HepG2 (cell line): ENCODE measurements around the gene SKIDA1. TPM values are rescaled to one million over a fixed set of nuclear protein-coding genes. Genes with fewer than 3 reads are reported as not detected.

Source experiments
- BCL6 ChIP-seq: IDR thresholded peaks from 2 replicates; pipeline ENCODE4 v1.6.1; 2016; ENCODE audit warnings: missing genetic modification reagents, missing compliant biosample characterization
- ELF1 ChIP-seq: sonication (generic); formaldehyde crosslinking; IDR thresholded peaks from 2 replicates; pipeline ENCODE4 v1.4.0; 2020; ENCODE audit warnings: missing genetic modification reagents
- HNRNPLL ChIP-seq: fragments of 200-400 bp; formaldehyde crosslinking; IDR thresholded peaks from 2 replicates; pipeline ENCODE4 v1.6.1; 2017; ENCODE audit warnings: mild to moderate bottlenecking, low read depth, low read length; ENCODE audit not compliant: poor library complexity, severe bottlenecking
- HOXA7 ChIP-seq: sonication (generic); formaldehyde crosslinking; IDR thresholded peaks from 2 replicates; pipeline ENCODE4 v1.8.1; 2022; ENCODE audit warnings: mild to moderate bottlenecking, missing genetic modification reagents, moderate library complexity
- KLF6 ChIP-seq: IDR thresholded peaks from 2 replicates; pipeline ENCODE4 v1.8.0; 2016; ENCODE audit warnings: missing biosample characterization, missing genetic modification reagents
- KLF9 ChIP-seq: IDR thresholded peaks from 2 replicates; pipeline ENCODE4 v1.6.1; 2016; ENCODE audit warnings: low read depth
- KMT2B ChIP-seq: IDR thresholded peaks from 2 replicates; pipeline ENCODE4 v1.6.1; 2016; ENCODE audit warnings: missing genetic modification reagents, missing compliant biosample characterization
- MEF2D ChIP-seq: sonication (generic); formaldehyde crosslinking; IDR thresholded peaks from 2 replicates; pipeline ENCODE4 v1.5.1; 2020; ENCODE audit warnings: mild to moderate bottlenecking, missing genetic modification reagents
- NR2F6 ChIP-seq, 2 experiments: IDR thresholded peaks; 2 replicates each; pipeline ENCODE4 v1.6.1; 2016; ENCODE audit warnings: antibody characterized with exemption in 1 of 2, mild to moderate bottlenecking in 1 of 2
- SRF ChIP-seq: IDR thresholded peaks from 2 replicates; pipeline ENCODE4 v1.6.1; 2011; ENCODE audit warnings: mild to moderate bottlenecking, low read depth, low read length, moderate library complexity
- TEAD3 ChIP-seq: optimal IDR thresholded peaks from 2 replicates; pipeline ENCODE3; 2016; ENCODE audit warnings: borderline replicate concordance
- ZFP41 ChIP-seq: sonication (generic); formaldehyde crosslinking; IDR thresholded peaks from 2 replicates; pipeline ENCODE4 v1.4.0; 2020; ENCODE audit warnings: mild to moderate bottlenecking, missing genetic modification reagents, borderline replicate concordance
- ZNF441 ChIP-seq: sonication (generic); formaldehyde crosslinking; IDR thresholded peaks from 2 replicates; pipeline ENCODE4 v1.7.0; 2021; ENCODE audit warnings: missing genetic modification reagents, borderline replicate concordance
- ZNF567 ChIP-seq: sonication (generic); formaldehyde crosslinking; IDR thresholded peaks from 2 replicates; pipeline ENCODE4 v1.8.1; 2023; ENCODE audit warnings: mild to moderate bottlenecking, missing genetic modification reagents, borderline replicate concordance
- ZSCAN30 ChIP-seq: sonication (generic); formaldehyde crosslinking; IDR thresholded peaks from 2 replicates; pipeline ENCODE4 v1.5.0; 2020; ENCODE audit warnings: mild to moderate bottlenecking, missing genetic modification reagents
- polyA plus RNA-seq, 8 experiments: library from polyadenylated mRNA; depleted of rRNA in 3 of 8; stranded (reverse) in 7 of 8; unstranded in 1 of 8; fragments of >200 nt; fragmentation: Illumina TruSeq in 4 of 8; extraction: Trizol in 4 of 8; gene quantifications; 2 replicates each; pipeline versions ENCODE4 v1.2.1 to v1.2.3, GENCODE V29; 2011 to 2016; ENCODE audit warnings: low read depth in 4 of 8, missing spikeins in 1 of 8, mixed read lengths in 1 of 8; ENCODE audit not compliant: insufficient read depth in 1 of 8
- total RNA-seq, 5 experiments: library from RNA; depleted of rRNA; stranded (reverse); fragments of >200 nt; fragmentation: Illumina TruSeq; extraction: Trizol; gene quantifications; 2 replicates each; pipeline ENCODE4 v1.2.3, GENCODE V29; 2016; ENCODE audit warnings: low read depth in 1 of 5
- TF ChIP-seq, protein P1 (sequence below): sonication (generic); formaldehyde crosslinking; IDR thresholded peaks from 2 replicates; pipeline ENCODE4 v1.5.0; 2020; ENCODE audit warnings: mild to moderate bottlenecking, missing genetic modification reagents, borderline replicate concordance
- TF ChIP-seq, protein P2 (sequence below): sonication (generic); formaldehyde crosslinking; IDR thresholded peaks from 2 replicates; pipeline ENCODE4 v1.8.0; 2022; ENCODE audit warnings: low read depth, missing genetic modification reagents
- TF ChIP-seq, protein P3 (sequence below): IDR thresholded peaks from 2 replicates; pipeline ENCODE4 v1.6.1; 2016; ENCODE audit warnings: low read depth, control low read depth
- TF ChIP-seq, protein P4 (sequence below): sonication (generic); formaldehyde crosslinking; IDR thresholded peaks from 2 replicates; pipeline ENCODE4 v1.5.0; 2020; ENCODE audit warnings: missing genetic modification reagents
- TF ChIP-seq, protein P5 (sequence below): sonication (generic); formaldehyde crosslinking; IDR thresholded peaks from 2 replicates; pipeline ENCODE4 v1.4.0; 2020; ENCODE audit warnings: missing genetic modification reagents

SKIDA1 gene
- total and polyA plus RNA-seq, 2 of the 13 experiments (the other 11 are each of a cell fraction or from before 2014, with no cell fraction given) = 0.73 to 1.5 TPM

DNA sequence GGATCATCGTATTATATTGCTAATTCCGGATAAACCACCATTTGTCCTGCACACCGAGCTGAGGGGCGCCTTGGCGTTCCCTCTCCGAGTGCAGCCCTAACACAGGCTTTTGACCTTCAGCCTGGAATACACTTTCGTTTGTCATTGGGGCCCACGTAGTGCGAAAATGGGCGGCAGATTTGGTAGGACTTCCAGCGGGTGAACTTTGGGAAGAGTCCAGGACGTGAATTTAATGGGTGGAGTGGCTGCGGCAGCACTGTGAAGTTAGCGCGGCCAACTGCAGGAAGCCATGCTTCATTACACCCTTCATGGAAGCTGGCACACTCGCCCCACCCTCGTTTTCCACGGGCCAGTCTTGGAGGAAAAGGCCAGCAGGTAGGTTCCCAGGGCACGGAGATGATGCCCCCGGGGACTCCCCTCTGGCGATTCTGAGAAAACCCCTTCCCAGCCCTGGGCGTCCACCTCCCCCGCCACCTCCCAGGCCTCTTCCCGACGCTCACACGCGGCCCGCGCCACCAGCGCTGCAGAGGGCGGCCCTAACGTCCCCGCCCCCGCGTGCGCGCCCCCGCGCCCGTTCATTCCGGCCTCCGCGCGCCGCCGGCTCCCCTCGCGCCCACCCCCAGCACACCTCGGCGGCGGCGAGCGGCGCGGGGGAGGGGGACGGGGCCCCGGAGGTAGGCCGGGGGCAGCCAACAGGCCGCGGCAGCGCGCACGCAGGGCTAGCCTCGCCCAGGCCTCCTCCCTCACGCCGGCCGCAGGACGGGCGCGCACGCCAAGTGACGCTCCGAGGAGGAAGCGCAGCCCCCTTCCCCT is 8.2 kb upstream of the SKIDA1 start, which contains the start of gene MLLT10 (continued):
- TF ChIP-seq, protein P1, sequence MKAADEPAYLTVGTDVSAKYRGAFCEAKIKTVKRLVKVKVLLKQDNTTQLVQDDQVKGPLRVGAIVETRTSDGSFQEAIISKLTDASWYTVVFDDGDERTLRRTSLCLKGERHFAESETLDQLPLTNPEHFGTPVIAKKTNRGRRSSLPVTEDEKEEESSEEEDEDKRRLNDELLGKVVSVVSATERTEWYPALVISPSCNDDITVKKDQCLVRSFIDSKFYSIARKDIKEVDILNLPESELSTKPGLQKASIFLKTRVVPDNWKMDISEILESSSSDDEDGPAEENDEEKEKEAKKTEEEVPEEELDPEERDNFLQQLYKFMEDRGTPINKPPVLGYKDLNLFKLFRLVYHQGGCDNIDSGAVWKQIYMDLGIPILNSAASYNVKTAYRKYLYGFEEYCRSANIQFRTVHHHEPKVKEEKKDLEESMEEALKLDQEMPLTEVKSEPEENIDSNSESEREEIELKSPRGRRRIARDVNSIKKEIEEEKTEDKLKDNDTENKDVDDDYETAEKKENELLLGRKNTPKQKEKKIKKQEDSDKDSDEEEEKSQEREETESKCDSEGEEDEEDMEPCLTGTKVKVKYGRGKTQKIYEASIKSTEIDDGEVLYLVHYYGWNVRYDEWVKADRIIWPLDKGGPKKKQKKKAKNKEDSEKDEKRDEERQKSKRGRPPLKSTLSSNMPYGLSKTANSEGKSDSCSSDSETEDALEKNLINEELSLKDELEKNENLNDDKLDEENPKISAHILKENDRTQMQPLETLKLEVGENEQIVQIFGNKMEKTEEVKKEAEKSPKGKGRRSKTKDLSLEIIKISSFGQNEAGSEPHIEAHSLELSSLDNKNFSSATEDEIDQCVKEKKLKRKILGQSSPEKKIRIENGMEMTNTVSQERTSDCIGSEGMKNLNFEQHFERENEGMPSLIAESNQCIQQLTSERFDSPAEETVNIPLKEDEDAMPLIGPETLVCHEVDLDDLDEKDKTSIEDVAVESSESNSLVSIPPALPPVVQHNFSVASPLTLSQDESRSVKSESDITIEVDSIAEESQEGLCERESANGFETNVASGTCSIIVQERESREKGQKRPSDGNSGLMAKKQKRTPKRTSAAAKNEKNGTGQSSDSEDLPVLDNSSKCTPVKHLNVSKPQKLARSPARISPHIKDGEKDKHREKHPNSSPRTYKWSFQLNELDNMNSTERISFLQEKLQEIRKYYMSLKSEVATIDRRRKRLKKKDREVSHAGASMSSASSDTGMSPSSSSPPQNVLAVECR (CRISPR knock-in tag) = peak; percentile 77
- TF ChIP-seq TEAD3 (CRISPR knock-in tag) (peak; percentile 31), SRF (no peak), HOXA7 (CRISPR knock-in tag) (no peak), BCL6 (peak; percentile 55; the same call in 1 of the 2 replicates), ELF1 (CRISPR knock-in tag) (0 out of 2 replicates have a peak, but pooled peaks have one; percentile 16), NR2F6 (IDR thresholded peaks at IDR 0.05) (peak; percentile 62; the same call in 1 of the 2 replicates), NR2F6 (CRISPR knock-in tag; IDR thresholded peaks at IDR 0.05) (peak; percentile 51; the same call in 1 of the 2 replicates), MEF2D (CRISPR knock-in tag) (no peak), KMT2B (CRISPR knock-in tag) (peak; percentile 38; the same call in 1 of the 2 replicates), ZNF567 (peak; percentile 98), ZFP41 (no peak), ZSCAN30 (CRISPR knock-in tag) (no peak), KLF6 (CRISPR knock-in tag) (peak; percentile 78; the same call in 1 of the 2 replicates), HNRNPLL (peak; percentile 96), ZNF441 (peak; percentile 66; the same call in 1 of the 2 replicates), KLF9 (no peak)
- TF ChIP-seq, protein P2, sequence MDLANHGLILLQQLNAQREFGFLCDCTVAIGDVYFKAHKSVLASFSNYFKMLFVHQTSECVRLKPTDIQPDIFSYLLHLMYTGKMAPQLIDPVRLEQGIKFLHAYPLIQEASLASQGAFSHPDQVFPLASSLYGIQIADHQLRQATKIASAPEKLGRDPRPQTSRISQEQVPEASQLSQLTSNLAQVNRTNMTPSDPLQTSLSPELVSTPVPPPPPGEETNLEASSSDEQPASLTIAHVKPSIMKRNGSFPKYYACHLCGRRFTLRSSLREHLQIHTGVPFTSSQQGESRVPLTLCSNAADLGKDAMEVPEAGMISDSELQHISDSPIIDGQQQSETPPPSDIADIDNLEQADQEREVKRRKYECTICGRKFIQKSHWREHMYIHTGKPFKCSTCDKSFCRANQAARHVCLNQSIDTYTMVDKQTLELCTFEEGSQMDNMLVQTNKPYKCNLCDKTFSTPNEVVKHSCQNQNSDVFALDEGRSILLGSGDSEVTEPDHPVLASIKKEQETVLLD = peak; percentile 92
- TF ChIP-seq, protein P3, sequence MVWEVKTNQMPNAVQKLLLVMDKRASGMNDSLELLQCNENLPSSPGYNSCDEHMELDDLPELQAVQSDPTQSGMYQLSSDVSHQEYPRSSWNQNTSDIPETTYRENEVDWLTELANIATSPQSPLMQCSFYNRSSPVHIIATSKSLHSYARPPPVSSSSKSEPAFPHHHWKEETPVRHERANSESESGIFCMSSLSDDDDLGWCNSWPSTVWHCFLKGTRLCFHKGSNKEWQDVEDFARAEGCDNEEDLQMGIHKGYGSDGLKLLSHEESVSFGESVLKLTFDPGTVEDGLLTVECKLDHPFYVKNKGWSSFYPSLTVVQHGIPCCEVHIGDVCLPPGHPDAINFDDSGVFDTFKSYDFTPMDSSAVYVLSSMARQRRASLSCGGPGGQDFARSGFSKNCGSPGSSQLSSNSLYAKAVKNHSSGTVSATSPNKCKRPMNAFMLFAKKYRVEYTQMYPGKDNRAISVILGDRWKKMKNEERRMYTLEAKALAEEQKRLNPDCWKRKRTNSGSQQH (CRISPR knock-in tag) = peak; percentile 69
- TF ChIP-seq, protein P4, sequence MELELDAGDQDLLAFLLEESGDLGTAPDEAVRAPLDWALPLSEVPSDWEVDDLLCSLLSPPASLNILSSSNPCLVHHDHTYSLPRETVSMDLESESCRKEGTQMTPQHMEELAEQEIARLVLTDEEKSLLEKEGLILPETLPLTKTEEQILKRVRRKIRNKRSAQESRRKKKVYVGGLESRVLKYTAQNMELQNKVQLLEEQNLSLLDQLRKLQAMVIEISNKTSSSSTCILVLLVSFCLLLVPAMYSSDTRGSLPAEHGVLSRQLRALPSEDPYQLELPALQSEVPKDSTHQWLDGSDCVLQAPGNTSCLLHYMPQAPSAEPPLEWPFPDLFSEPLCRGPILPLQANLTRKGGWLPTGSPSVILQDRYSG = peak; percentile 63; the same call in 1 of the 2 replicates
- TF ChIP-seq, protein P5, sequence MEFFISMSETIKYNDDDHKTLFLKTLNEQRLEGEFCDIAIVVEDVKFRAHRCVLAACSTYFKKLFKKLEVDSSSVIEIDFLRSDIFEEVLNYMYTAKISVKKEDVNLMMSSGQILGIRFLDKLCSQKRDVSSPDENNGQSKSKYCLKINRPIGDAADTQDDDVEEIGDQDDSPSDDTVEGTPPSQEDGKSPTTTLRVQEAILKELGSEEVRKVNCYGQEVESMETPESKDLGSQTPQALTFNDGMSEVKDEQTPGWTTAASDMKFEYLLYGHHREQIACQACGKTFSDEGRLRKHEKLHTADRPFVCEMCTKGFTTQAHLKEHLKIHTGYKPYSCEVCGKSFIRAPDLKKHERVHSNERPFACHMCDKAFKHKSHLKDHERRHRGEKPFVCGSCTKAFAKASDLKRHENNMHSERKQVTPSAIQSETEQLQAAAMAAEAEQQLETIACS (CRISPR knock-in tag) = peak; percentile 97
